SH-SY5Y (cell line): Measurements from ENCODE around the gene NAGS.

Source experiments
- GATA2 ChIP-seq: IDR thresholded peaks from 2 replicates; pipeline ENCODE4 v1.6.1; 2011; ENCODE audit warnings: mild to moderate bottlenecking, low read depth, low read length
- GATA3 ChIP-seq: IDR thresholded peaks from 2 replicates; pipeline ENCODE4 v1.6.1; 2011; ENCODE audit warnings: low read depth, mild to moderate bottlenecking, low read length, moderate library complexity

GRCh38 chr17:43999024-43999423 is 5.4 kb upstream of the NAGS start:
- TF ChIP-seq GATA3 = no peak
- TF ChIP-seq GATA2 = no peak
